ENCODE data around the gene RBM11. TPM values are rescaled to one million over a fixed set of nuclear protein-coding genes. Genes with fewer than 3 reads are reported as not detected.

Gene RBM11
- total and polyA plus RNA-seq, 8 donors, result 1.2 to 1.9 (median 1.5) TPM; not detected in 3

- Histone ChIP-seq H3K36me3 (no peaks in the 10 kb centered on the region), H3K4me1 (peaks cover 0 to 17% (median 5%) of the 10 kb centered on the region in 4 donors), H3K9me3 (no peaks in the 10 kb centered on the region), H3K4me3 (no peak overlapping the region), H3K27me3 (no peaks in the 10 kb centered on the region), H3K27ac (no peak overlapping the region)
- intact Hi-C loops (cut with DNase I; ENCODE audit: low total_unique reads), result no loop called here
- no peak for TF ChIP-seq POLR2AphosphoS5 (IDR thresholded peaks at IDR 0.05)
- TF ChIP-seq CTCF (IDR thresholded peaks at IDR 0.05), result no peak
- no peak for TF ChIP-seq EP300 (IDR thresholded peaks at IDR 0.05)
- no peak for TF ChIP-seq POLR2A (IDR thresholded peaks at IDR 0.05)
- WGBS, 5 donors, result 10 to 36% (median 18%) methylated on average over 1 of the region's 1 CpG
- no peak for DNase-seq
These were observed 44.3 kb downstream of the RBM11 start for GRCh38 chr21:14260174-14260764.

GRCh38 chr21:14262039-14262438 lies 46.1 kb downstream of the RBM11 start:
- no peaks in the 10 kb centered on the region for H3K27me3 ChIP-seq
- no peaks in the 10 kb centered on the region for H3K9me3 ChIP-seq
- H3K4me1 ChIP-seq, result peaks cover 0 to 17% (median 5%) of the 10 kb centered on the region in 4 donors
- no peaks in the 10 kb centered on the region for H3K36me3 ChIP-seq
- no peak overlapping the region for H3K4me3 ChIP-seq
- intact Hi-C loops (cut with DNase I; ENCODE audit: low total_unique reads), result no loop called here
- no peak for TF ChIP-seq CTCF (IDR thresholded peaks at IDR 0.05)
- no peak for TF ChIP-seq EP300 (IDR thresholded peaks at IDR 0.05)
- TF ChIP-seq POLR2AphosphoS5 (IDR thresholded peaks at IDR 0.05), result no peak
- TF ChIP-seq POLR2A (IDR thresholded peaks at IDR 0.05), result no peak
- H3K27ac ChIP-seq, result no peak overlapping the region
- WGBS, 5 donors, result 0 to 84% (median 43%) methylated on average over 1 of the region's 1 CpG
- DNase-seq, result no peak

GRCh38 chr21:14263879-14264278 lies 47.9 kb downstream of the RBM11 start:
- Histone ChIP-seq H3K27me3 (no peaks in the 10 kb centered on the region), H3K36me3 (no peaks in the 10 kb centered on the region), H3K9me3 (no peaks in the 10 kb centered on the region), H3K4me3 (no peak overlapping the region), H3K4me1 (peaks cover 0 to 17% (median 5%) of the 10 kb centered on the region in 4 donors), H3K27ac (no peak overlapping the region)
- WGBS, 5 donors, result 29 to 56% (median 51%) methylated on average over 1 of the region's 1 CpG
- TF ChIP-seq EP300 (IDR thresholded peaks at IDR 0.05) (no peak), POLR2AphosphoS5 (IDR thresholded peaks at IDR 0.05) (no peak), POLR2A (IDR thresholded peaks at IDR 0.05) (no peak), CTCF (IDR thresholded peaks at IDR 0.05) (no peak)
- DNase-seq, result no peak
- intact Hi-C loops (cut with DNase I; ENCODE audit: low total_unique reads), result no loop called here

DNA sequence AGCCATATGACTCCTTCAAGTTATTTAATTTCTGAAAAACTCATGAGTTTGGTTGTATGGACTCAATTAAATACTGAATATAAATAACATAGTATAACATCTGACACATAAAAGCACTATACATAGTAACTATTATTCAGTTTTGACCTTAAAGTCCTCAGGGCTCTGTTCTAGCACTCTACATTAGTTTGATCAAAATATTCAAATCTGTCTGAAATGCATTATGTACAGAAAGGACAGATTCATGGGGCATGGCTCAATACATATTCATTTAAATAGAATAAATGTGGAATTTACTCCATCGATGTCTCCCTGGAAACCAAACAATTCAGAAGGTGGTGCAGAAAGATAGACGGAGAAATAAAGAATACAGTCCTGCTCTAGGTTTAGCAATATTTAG lies 49.1 kb downstream of the RBM11 start:
- 79 to 88% (median 85%) methylated on average over 2 of the region's 2 CpGs for WGBS, 5 donors
- H3K4me1 ChIP-seq, result peaks cover 0 to 6% (median under 1%) of the 10 kb centered on the region in 4 donors
- H3K27ac ChIP-seq, result no peak overlapping the region
- no peaks in the 10 kb centered on the region for H3K27me3 ChIP-seq
- no peak overlapping the region for H3K4me3 ChIP-seq
- H3K9me3 ChIP-seq, result no peaks in the 10 kb centered on the region
- no peak for TF ChIP-seq POLR2A (IDR thresholded peaks at IDR 0.05)
- TF ChIP-seq POLR2AphosphoS5 (IDR thresholded peaks at IDR 0.05), result no peak
- no peak for TF ChIP-seq CTCF (IDR thresholded peaks at IDR 0.05)
- TF ChIP-seq EP300 (IDR thresholded peaks at IDR 0.05), result no peak
- DNase-seq, result no peak
- H3K36me3 ChIP-seq, result no peaks in the 10 kb centered on the region
- intact Hi-C loops (cut with DNase I; ENCODE audit: low total_unique reads), result no loop called here

Data from stomach (tissue), 9 donors.